ENCODE measurements around the gene PSME3IP1.

- TF ChIP-seq POLR2AphosphoS5 (IDR thresholded peaks at IDR 0.05; ENCODE audit: borderline replicate concordance, low read depth, low read length), result no peak
- no peak for TF ChIP-seq EZH2 (IDR thresholded peaks at IDR 0.05)
Observed at GRCh38 chr16:57166951-57167350, 18.9 kb downstream of the PSME3IP1 start.

Measured in SK-N-MC (cell line).